ENCODE data around the gene AQP3. TPM values are rescaled to one million over a fixed set of nuclear protein-coding genes. Genes with fewer than 3 reads are reported as not detected.
"Not testable (repeated sequence)": the region's sequence is repeated elsewhere in the genome, so short reads cannot be mapped to it uniquely, and the experiment has no call there.

Gene AQP3
- 0.18 and 0.68 TPM in 2 replicates for total RNA-seq

- DNase-seq (ENCODE audit: extremely low read depth, low read depth, low spot score), result no peak
Measured at GRCh38 chr9:33446946-33447798, at the start of gene AQP3. AQP3 (minus strand) TSS chr9:33447593; CDS start chr9:33447530, 63 bp downstream.

- DNase-seq (ENCODE audit: extremely low read depth, low read depth, low spot score), result not testable (repeated sequence)
Measured at GRCh38 chr9:33493819-33494218, 46.4 kb upstream of the AQP3 start.

- DNase-seq (ENCODE audit: extremely low read depth, low read depth, low spot score), result no peak
Measured at GRCh38 chr9:33489066-33489465, 41.7 kb upstream of the AQP3 start.

GRCh38 chr9:33485312-33485711 is 37.9 kb upstream of the AQP3 start:
- DNase-seq (ENCODE audit: extremely low read depth, low read depth, low spot score), result not testable (repeated sequence)

- no peak for DNase-seq (ENCODE audit: extremely low read depth, low read depth, low spot score)
Measured at GRCh38 chr9:33480976-33481375, 33.6 kb upstream of the AQP3 start.

- no peak for DNase-seq (ENCODE audit: extremely low read depth, low read depth, low spot score)
Measured at GRCh38 chr9:33480106-33480505, 32.7 kb upstream of the AQP3 start.

GRCh38 chr9:33476503-33476902 is 29.1 kb upstream of the AQP3 start:
- DNase-seq (ENCODE audit: extremely low read depth, low read depth, low spot score), result no peak

GRCh38 chr9:33475357-33475756 is 28.0 kb upstream of the AQP3 start:
- no peak for DNase-seq (ENCODE audit: extremely low read depth, low read depth, low spot score)

GRCh38 chr9:33473643-33474352 is 26.4 kb upstream of the AQP3 start, which contains the start of gene NOL6:
NOL6 (minus strand) TSS chr9:33473924; CDS start chr9:33473842, 82 bp downstream.
- DNase-seq (ENCODE audit: extremely low read depth, low read depth, low spot score), result peak; percentile 97

GRCh38 chr9:33472881-33473615 is 25.7 kb upstream of the AQP3 start:
- no peak for DNase-seq (ENCODE audit: extremely low read depth, low read depth, low spot score)

- DNase-seq (ENCODE audit: extremely low read depth, low read depth, low spot score), result no peak
Measured at GRCh38 chr9:33472171-33472880, 24.9 kb upstream of the AQP3 start.

- no peak for DNase-seq (ENCODE audit: extremely low read depth, low read depth, low spot score)
Measured at GRCh38 chr9:33471361-33471760, 24.0 kb upstream of the AQP3 start.

- no peak for DNase-seq (ENCODE audit: extremely low read depth, low read depth, low spot score)
Measured at GRCh38 chr9:33469891-33470290, 22.5 kb upstream of the AQP3 start.

- no peak for DNase-seq (ENCODE audit: extremely low read depth, low read depth, low spot score)
Measured at GRCh38 chr9:33468797-33469621, 21.6 kb upstream of the AQP3 start.

GRCh38 chr9:33468215-33468730 is 20.9 kb upstream of the AQP3 start:
- no peak for DNase-seq (ENCODE audit: extremely low read depth, low read depth, low spot score)

GRCh38 chr9:33467526-33467925 is 20.1 kb upstream of the AQP3 start:
- DNase-seq (ENCODE audit: extremely low read depth, low read depth, low spot score), result no peak

GRCh38 chr9:33466565-33467495 is 19.4 kb upstream of the AQP3 start:
- DNase-seq (ENCODE audit: extremely low read depth, low read depth, low spot score), result no peak

Data from glomerular endothelial cell (primary cell).